GM18868 (cell line): ENCODE measurements around the gene ZBTB22.
"Not testable (repeated sequence)": the region's sequence is repeated elsewhere in the genome, so short reads cannot be mapped to it uniquely, and the experiment has no call there.

Experiments
- ATAC-seq: cut with Tn5 transposase; IDR thresholded peaks from one replicate; pipeline ENCODE4 v1.9.1; 2021; ENCODE audit warnings: mild to moderate bottlenecking, moderate library complexity; ENCODE audit not compliant: unreplicated experiment

ZBTB22 gene

DNA sequence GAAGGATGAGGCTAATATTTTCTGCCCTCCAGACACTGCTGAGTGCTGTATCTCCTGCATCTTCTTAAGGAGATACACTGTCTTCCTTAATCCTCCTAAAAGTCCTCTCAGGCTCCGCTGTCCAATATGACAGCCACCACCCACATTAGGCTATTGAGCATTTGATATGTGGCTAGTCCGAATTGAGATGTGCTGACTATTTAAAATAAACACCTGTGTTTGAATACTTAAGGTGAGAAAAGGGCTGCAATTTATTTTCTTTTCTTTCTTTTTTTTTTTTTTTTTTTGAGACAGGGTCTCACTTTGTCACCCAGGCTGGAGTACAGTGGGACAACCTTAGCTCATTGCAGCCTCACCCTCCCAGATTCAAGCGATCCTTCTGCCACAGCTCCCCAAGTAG lies 15.7 kb downstream of the ZBTB22 start:
- ATAC-seq: no peak

DNA sequence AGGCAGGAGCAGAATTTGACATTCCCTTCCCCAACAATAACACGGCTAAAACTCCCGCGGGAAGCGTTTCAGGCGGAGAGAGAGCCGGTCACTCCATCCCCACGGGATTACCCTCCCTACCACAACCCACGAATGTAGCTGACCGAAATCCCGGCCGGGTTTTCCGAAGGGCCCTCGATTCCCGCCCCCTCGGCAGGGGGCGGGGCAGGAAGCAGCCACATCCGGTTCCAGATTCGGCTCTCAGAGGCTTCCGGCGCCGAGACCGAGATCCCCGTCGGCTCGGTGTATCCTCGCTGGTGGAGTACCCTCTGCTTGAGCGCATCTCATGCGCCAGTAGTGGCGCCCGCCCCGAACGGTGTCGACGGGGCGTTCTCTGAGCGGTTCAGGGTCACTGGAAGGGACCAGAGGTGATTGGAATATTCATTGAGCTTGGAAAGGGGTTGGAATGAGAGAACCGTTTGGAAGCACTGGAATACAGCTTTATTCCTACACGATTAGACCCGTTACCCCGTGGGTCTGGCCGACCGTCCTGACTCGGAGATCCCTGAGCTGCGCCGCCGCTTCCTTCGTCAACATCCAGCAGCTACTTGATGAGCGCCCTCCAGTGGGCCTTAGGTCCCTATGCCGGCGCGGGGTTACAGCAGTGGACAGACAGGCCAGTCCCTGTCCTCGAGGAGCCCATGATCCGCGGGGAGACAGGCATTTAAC lies 18.2 kb downstream of the ZBTB22 start:
- peak; percentile 78 for ATAC-seq

DNA sequence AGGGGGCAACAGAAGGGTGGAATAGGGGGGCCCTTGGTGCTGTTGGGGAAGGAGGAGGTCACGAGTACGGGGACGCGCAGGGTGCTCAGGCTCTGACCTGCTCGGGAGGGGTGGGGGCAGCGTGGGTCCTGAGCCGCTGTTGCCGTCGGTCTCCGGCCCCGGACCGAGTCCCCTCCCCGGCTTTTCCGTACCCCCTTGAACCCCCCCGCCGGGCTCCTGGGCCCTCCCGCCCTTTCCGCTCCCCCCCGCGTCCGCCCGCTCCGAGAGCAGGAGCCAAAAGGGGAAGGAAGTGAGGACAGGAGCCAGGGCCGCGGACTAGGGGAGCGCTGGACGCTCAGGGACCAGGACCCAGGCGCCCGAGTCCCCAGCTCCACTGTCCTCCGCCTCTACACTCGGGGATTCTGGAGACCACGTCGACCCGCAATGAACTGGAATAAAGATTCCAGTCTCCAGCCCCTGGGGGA lies 18.7 kb downstream of the ZBTB22 start, which contains the start of gene RGL2:
TSS of gene RGL2 (minus strand) at position 170 of the 464 bp plus-strand sequence. CDS start 332 bp downstream, outside the sequence.
- ATAC-seq: peak; percentile 24

DNA sequence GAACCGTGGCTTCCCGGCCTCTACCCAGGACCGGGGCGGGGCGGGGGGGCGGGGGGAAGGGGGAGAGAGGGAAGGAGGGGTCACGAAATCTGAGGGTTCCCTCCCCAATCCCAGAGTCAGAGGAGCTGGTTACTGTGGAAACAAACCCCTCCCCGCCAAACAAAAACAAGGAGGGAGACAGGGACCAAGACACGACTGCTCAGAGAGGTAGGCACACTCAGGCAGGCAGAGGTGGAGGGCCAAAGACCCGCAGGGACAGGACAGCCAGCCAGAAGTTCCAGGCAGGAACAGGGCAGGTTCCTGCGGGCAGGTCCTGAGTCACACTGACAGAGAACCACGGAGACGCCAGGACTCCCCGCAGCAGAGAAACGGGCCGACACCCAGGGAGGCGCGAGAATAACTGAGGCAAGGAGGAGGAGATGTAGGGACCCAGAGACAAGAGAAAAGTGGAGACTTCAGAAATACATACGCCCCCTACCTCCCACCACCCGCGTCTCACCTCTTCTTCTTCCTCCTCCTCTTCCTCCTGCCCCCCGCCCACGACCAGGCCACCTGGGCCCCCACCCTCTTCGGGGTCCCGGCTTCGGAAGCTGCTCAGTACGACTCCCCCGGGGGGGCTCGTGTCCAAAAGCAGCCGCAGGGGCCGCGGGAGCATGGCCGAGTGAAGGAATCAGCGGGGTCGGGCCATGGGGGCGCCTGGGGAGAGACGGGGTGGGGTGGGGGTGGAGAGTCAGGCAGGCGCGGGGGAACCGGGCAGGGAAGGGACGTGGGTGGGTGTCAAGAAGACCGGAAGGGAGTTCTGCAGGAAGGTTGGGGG lies 19.4 kb downstream of the ZBTB22 start:
- ATAC-seq: no peak

DNA sequence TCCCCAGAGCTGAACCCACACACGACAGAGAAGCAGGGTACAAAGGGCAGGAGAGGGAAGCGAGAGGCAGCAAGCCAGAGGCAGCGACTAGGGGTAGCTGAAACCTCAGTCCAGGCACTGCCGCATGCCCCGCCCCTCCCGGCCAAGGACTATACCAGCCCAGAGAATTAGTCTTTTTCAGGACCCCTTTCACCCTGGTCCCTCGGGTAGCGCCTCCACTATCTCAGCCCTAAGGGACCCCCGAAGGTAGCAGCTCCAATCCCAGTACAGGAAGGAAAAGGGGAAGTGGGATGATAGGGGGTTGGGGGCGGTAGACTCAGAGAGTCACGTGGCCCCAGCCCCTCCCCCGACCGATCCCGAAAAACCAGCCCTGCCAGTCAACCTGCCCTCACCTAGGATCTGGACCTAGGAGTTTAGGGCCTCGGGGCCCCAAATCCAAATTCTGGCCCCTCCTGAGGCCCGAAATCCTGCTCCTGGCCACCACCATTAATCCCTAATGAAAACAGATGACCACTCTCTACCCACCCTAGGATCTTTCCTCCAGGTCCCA lies 20.1 kb downstream of the ZBTB22 start:
- no peak for ATAC-seq

DNA sequence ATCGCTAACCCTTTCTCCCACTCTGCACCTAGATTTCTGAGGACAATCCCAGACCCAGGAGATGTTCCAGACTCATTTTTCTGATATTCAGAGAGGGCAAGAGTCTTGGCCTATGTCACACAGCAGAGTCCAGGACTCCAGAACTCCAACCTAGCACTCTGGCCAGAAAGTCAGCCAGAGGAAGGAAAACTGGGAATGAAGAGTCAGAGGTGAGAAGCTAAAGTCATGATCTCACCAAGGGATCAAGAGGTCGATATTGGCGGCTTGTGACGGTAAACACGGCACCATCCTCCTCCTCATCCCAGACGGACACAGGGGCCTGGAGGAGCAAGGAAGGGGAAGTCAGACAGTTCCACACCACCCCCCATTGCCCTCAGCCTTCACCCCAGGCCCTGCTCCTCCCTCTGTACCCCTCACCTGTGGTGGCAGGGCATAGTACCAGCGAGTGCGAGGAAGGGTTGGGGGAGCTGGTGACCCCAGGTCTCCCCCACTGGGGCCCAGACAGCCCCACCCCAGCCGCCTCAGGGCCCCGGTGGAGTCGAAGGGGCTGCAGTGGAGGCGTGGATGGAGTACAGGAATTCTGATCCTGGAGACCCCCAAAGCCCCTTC lies 20.6 kb downstream of the ZBTB22 start:
- no peak for ATAC-seq

DNA sequence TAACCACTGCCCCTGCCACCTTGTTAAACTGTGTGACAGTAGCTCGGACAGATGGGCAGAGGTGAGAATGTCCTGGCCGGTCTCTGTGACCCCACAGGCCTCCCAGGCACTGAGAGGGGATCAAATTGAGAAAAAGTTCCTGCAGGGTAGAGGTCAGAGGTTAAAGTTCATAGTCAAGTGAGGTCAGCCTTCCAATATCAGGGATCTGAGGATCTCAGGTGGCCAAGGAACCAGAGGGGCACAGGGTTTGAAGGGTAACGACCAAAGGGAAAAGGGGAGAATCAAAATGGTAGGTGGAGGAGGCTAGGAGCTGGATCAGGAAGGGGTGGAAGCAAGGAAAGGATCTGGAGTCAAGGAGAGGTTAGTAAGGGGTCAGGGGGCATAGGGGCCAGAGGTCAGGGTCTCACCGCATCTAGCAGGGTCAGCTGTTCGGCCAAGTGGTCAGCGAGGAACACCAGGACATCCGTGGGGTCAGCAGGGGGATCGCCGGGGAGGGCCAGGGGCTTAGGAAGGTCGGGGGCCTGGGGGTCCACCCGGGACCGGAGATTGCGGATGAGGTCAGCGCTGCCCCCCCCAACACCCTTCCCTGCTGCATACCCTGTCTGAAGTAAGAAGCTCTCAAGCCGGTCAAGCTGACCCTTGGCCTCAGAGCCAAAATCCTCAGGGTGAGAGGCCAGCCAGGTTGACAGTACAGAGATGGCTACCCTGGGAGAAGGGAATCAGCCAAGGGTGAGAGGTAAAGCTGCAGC lies 21.7 kb downstream of the ZBTB22 start:
- ATAC-seq: no peak

DNA sequence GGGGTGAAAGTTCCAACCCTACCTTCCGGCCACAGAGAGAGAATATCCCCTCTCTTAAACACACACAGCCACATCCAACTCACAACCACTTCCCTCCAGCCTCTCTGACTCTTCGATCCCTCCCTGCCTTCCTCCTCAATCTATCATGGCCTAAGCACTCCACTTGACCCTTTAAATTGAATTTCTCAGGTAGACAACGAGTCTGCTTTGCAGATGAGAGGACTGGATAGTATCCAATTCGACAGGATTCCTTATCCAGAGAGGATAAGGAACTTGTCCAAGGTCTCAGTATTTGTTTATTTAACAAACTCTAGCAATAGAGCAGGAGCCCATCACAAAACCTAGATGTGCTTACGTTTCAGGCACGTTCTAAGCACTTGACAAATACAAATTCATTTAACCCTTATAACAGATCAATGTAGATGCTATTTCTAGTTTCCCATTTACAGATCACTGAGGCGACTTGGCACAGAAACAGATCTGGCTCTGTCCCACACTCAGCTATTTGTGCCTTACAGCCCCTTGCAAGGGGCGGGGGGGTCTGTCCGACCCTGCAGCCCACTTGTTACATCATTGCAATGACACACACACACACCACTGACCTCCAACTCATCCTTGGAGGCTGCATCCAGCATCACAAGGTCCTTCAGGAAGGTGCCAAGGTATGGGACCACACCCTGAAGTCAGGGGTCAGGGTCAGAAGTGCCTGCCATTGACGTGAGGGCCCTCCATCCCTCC lies 23.3 kb downstream of the ZBTB22 start:
- ATAC-seq: no peak

DNA sequence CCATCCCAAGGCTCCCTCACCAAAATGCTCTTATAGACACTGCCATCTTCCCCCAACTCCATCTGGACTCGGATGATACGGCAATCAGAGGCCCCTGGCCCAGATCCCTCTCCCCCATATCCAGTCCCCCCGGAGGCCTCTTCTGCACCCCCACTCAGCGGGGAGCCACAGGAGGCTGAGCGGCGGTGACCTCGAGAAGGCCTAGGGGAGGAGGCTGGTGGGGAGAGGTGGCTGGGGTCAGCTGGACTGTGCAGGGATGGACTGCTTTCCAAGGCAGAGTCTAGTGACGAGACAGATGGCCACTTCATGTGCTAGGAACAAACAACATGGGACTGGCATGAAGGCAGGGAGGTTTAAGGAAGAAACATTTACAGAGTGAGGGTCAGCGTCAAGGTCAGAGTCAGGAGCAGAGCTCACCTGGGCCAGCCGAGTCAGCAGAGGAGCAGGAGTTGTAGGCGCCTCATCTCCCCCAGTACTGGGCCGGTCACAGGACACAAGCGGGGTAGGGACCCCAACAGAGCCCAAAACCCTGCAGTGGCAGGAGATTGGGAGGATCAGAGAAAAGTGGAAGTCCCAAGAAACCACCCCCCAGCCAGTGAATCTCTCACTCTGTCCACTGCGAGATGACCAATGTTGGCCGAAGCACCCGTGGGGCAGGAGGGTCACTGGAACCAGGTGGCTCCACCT lies 24.4 kb downstream of the ZBTB22 start:
- ATAC-seq: no peak

DNA sequence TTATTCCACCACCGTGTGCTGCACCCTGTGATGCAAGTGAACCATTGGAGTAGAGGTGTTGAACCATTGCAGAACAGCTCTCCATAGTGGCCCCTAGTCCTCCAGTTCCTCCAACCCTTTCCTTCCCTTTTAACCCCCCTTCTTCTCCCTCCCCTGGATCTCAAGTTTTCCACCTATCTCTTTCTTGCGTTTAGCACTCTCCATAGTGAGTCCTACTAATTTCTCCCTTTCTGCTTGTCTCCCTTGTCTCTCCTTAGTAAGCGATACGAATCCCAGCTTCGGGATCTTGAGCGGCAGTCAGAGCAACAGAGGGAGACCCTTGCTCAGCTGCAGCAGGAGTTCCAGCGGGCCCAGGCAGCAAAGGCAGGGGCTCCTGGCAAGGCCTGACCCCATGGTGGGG lies 27.1 kb downstream of the ZBTB22 start:
- ATAC-seq: no peak

DNA sequence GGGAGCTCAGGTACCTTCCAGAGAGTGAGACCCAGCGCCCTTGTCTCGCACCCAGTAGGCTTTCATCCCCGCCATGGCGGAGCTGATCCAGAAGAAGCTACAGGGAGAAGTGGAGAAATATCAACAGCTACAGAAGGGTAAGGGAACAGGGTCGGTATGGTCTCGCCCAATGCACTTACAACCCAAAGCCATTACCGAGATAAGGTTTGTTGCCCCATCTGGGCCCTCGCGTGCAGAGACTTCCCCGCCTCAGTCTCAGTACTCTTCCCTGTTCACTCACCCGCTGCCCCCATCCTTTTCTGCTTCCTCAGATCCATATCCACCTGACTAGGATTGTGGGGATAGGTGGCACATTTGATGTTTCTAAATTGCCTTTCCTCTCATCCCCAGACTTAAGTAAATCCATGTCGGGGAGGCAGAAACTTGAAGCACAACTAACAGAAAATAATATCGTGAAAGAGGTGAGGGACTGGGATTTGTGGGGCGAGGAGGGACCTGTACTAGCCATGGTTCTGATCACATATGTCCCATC lies 27.7 kb downstream of the ZBTB22 start:
- peak; percentile 17 for ATAC-seq

DNA sequence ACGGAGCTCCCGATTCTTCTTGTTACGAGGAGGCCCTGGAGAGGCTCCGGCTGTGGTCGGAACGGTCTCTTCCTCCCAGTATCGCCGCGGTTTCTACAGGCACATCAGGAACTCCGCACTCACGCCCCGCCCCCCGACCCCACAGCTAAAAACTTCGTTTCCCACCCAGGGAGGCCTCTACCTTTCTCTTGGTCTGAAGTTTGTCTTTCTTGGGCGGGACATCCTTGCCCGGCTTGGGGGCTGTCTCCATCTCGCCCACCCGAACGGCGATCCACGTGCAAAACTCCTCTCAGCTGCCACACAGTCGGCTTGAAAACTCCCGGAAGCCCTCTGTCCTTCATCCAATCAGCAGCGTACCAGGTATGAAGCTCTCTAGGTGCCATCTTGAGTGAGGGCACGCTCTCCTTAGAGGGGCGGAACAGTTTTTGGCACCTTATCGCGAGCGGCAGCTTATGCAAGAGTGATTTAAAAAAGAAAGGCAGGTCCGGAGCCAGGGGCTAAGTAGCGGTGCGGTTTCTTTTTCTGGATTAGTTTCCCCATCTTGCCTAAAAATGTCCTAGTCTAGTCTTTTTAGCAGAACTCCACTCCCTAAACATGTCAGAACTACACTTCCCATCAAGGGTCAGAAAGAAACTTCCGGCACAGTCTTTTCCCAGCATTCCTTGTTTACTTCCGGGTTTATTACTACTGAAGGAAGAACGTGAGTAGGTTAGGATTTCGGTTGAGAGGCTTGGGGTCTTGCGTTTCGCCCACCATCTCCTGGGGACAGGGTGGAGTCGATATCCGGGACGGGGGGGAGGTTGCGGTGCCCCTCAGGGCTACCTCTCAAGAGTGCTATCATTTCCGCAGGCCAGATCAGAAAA lies 28.4 kb downstream of the ZBTB22 start, which contains the start of the genes PFDN6 and WDR46:
TSS of gene PFDN6 (plus strand) at position 681 of the 863 bp plus-strand sequence. CDS start 256 bp downstream, outside the sequence.
TSS of gene WDR46 (minus strand) at position 319 of the 863 bp plus-strand sequence. CDS start at position 250, 69 bp downstream.
- ATAC-seq: peak; percentile 84

DNA sequence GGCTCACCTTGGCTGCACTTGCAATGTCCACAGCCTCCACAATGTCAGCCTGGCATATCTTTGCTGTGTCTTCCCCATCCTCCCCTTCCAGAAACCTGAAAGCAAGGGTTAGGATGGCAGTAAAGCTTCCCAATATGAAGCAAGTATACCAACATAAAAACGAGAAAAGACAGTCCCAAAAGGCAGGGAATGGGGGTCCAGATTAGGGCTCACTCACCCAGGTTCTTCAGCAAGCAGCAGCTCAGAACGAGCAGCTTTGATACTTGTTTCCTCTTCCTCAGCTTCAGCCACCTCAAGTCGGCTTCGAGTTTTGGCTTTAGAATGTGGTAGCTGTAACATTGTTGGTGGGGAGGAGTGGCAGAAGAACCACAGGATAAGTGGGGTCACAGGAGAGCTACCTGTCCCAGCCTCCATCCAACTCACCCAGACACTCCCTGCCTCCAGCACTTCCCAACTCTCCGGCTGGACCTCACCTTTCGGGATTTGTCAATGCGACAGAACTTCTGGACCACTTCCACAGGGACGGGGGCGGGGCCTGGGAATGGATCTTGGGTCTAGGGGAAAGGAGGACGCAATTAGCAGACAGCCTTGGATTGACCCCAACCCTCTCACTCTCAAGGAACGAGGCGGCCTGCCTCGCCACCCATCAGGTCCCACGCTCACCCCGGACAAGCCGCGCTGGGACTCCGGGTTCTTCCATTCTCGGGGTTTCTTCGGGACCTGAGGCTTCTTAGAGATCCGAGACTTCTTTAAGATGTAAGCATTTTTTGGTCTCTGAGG lies 29.2 kb downstream of the ZBTB22 start:
- peak; percentile 9 for ATAC-seq

DNA sequence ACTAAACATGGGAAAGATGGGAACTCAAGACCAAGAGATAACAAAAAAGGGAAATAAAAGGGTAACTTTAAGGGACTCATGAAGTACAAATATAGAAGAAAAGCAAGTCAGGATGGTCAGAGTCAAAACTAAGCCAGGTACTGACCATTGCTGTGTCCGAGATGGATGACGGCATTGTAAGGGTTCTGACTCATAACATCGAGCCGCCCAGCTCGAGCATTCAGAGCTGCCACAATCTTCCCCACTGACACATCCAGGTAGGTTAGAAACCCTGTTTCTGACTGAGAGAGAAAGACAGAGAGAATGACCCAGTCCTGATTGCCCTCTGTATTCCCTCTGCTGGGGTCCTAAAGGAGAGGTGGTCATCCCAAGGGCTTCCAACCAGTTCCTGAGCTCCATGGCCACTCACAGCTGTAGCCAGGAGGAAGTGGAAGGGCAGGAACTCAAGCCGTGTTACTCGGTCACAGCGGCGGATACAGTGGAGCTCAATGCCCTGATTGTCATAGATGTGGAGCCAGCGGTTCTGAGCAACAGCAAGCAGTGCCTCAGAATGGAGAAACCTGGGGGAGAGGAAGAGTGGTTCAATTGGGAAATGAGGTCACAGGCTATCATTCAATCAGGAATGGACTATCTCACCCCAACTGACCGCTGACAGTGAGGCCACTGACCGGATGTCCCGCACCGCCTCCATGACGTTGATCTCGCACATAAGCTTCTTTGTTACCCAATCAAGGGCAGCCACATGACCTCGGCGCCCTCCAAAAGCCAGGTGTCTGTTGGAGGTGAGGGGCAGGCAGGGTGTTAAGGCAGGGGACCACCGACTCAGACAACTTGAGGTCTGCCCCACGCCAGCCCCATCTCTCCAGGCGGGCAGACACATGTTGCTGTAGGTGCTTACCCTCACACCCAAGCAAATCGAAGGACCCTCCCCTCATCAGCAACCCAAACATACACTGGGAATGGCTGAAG lies 30.3 kb downstream of the ZBTB22 start:
- no peak for ATAC-seq

DNA sequence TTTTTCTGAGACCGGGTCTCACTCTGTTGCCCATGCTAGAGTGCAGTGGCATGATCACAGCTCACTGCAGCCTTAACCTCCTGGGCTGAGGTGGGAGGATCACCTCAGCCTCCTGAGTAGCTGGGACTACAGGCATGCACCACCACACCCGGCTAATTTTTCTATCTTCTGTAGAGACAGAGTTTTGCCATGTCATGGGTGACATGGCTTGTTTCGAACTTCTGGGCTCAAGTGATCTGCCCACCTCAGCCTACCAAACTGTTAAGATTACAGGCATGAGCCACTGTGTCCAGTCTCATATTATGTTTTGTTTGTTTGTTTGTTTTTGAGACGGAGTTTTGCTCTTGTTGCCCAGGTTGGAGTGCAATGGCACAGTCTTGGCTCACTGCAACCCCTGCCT lies 32.3 kb downstream of the ZBTB22 start:
- not testable (repeated sequence) for ATAC-seq

DNA sequence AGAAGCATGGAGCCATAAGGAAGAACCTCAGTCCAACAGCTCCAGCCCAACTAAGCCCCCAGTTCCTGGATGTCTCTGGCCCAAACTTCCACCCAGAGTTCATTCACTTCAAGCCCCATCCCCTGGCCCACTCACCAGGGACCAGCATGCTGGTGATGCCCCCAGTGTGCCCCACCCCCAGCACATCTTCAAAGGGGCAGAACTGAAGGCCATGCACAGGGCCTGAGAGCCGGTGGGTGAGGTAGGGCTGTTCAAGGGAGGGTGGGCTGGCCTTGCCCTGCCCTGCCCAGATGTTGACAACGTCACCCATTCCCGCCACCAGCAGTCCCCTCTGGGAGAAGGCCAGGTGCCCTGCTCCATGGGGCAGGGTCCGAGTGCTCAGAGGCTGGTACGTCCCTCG lies 37.0 kb downstream of the ZBTB22 start:
- ATAC-seq: no peak
